SK-N-SH treated with all-trans-retinoic acid at 6 μM for 48 hours (cell line): ENCODE results near the gene POLG.

ENCODE experiments used
- ATAC-seq: fragments of 200-7000 bp; cut with Tn5 transposase; 3 replicates; pipeline ENCODE4 v1.9.1; 2020; ENCODE audit warnings: mild to moderate bottlenecking, moderate library complexity
- ARNTL ChIP-seq: fragments of 450-650 bp; formaldehyde crosslinking; IDR thresholded peaks from 2 replicates; pipeline ENCODE4 v1.5.0; 2020; ENCODE audit warnings: low read depth, mild to moderate bottlenecking, moderate library complexity, borderline replicate concordance
- BACH2 ChIP-seq: fragments of 250-450 bp; sonication (Bioruptor Pico); IDR thresholded peaks from 2 replicates; pipeline ENCODE4 v1.9.0; 2021; ENCODE audit warnings: mild to moderate bottlenecking, borderline replicate concordance
- ESRRG ChIP-seq: fragments of 250-450 bp; sonication (Bioruptor Pico); IDR thresholded peaks from 2 replicates; pipeline ENCODE4 v1.6.1; 2021; ENCODE audit warnings: mild to moderate bottlenecking
- GLIS3 ChIP-seq: fragments of 250-450 bp; sonication (Bioruptor Pico); IDR thresholded peaks from 2 replicates; pipeline ENCODE4 v1.5.0; 2020; ENCODE audit warnings: mild to moderate bottlenecking, moderate library complexity
- ISL1 ChIP-seq: fragments of 250-450 bp; sonication (Bioruptor Pico); IDR thresholded peaks from 2 replicates; pipeline ENCODE4 v2.1.2; 2022; ENCODE audit warnings: mild to moderate bottlenecking, moderate library complexity
- PPARA ChIP-seq: fragments of 250-450 bp; sonication (Bioruptor Pico); IDR thresholded peaks from 2 replicates; pipeline ENCODE4 v1.5.0; 2020; ENCODE audit warnings: mild to moderate bottlenecking, borderline replicate concordance
- RARB ChIP-seq: fragments of 250-450 bp; sonication (Bioruptor Pico); IDR thresholded peaks from 2 replicates; pipeline ENCODE4 v1.8.0; 2021; ENCODE audit warnings: mild to moderate bottlenecking, moderate library complexity
- TCF4 ChIP-seq: fragments of 250-450 bp; sonication (Bioruptor Pico); IDR thresholded peaks from 2 replicates; pipeline ENCODE4 v1.8.0; 2021; ENCODE audit warnings: mild to moderate bottlenecking, moderate library complexity, borderline replicate concordance
- TOX ChIP-seq: fragments of 250-450 bp; sonication (Bioruptor Pico); IDR thresholded peaks from 2 replicates; pipeline ENCODE4 v1.8.0; 2021; ENCODE audit warnings: mild to moderate bottlenecking, moderate library complexity, borderline replicate concordance
- ZC3H10 ChIP-seq: fragments of 250-450 bp; sonication (Bioruptor Pico); IDR thresholded peaks from 2 replicates; pipeline ENCODE4 v1.5.1; 2021; ENCODE audit warnings: mild to moderate bottlenecking, moderate library complexity
- ZFP30 ChIP-seq: fragments of 450-650 bp; formaldehyde crosslinking; IDR thresholded peaks from 2 replicates; pipeline ENCODE4 v1.5.0; 2022; ENCODE audit warnings: mild to moderate bottlenecking, moderate library complexity
- ZNF565 ChIP-seq: fragments of 450-650 bp; formaldehyde crosslinking; conservative IDR thresholded peaks from 2 replicates; pipeline ENCODE4 v1.5.0; 2020; ENCODE audit warnings: low read depth, mild to moderate bottlenecking, moderate library complexity
- ZNF8 ChIP-seq: fragments of 450-650 bp; formaldehyde crosslinking; IDR thresholded peaks from 2 replicates; pipeline ENCODE4 v1.5.0; 2020; ENCODE audit warnings: mild to moderate bottlenecking, moderate library complexity
- TF ChIP-seq, protein P1 (sequence below): fragments of 250-450 bp; sonication (Bioruptor Pico); IDR thresholded peaks from 2 replicates; pipeline ENCODE4 v1.5.0; 2020; ENCODE audit warnings: mild to moderate bottlenecking, moderate library complexity
- TF ChIP-seq, protein P2 (sequence below): fragments of 250-450 bp; sonication (Bioruptor Pico); IDR thresholded peaks from 2 replicates; pipeline ENCODE4 v1.5.1; 2021; ENCODE audit warnings: mild to moderate bottlenecking, moderate library complexity
- TF ChIP-seq, protein P3 (sequence below): fragments of 250-450 bp; sonication (Bioruptor Pico); IDR thresholded peaks from 2 replicates; pipeline ENCODE4 v1.5.1; 2020; ENCODE audit warnings: low read depth, mild to moderate bottlenecking, moderate library complexity
- TF ChIP-seq, protein P4 (sequence below): fragments of 250-450 bp; sonication (Bioruptor Pico); IDR thresholded peaks from 2 replicates; pipeline ENCODE4 v1.8.0; 2021; ENCODE audit warnings: low read depth, mild to moderate bottlenecking, moderate library complexity, borderline replicate concordance

The POLG gene

DNA sequence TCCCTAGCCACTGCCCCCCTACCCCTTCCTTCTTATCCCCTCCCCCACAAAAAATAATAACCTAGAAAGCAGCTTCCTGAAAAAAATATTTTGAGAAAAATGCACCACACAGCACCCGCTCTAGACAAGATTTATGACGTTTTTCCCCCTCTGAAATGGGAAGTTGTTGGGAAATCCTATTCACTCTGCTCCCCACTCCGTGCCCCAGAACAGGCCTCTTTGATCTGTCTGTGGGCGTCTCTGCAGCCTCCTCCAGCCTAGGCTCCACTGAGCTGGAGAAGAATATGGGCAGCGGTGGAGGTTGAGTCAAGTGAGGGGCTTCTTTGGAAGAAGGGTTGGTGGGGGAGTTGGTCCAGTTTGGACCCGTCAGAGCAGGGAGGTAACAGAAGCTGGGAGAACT, 28.5 kb upstream of the POLG start:
- no peak for ATAC-seq
- TF ChIP-seq, protein P1, sequence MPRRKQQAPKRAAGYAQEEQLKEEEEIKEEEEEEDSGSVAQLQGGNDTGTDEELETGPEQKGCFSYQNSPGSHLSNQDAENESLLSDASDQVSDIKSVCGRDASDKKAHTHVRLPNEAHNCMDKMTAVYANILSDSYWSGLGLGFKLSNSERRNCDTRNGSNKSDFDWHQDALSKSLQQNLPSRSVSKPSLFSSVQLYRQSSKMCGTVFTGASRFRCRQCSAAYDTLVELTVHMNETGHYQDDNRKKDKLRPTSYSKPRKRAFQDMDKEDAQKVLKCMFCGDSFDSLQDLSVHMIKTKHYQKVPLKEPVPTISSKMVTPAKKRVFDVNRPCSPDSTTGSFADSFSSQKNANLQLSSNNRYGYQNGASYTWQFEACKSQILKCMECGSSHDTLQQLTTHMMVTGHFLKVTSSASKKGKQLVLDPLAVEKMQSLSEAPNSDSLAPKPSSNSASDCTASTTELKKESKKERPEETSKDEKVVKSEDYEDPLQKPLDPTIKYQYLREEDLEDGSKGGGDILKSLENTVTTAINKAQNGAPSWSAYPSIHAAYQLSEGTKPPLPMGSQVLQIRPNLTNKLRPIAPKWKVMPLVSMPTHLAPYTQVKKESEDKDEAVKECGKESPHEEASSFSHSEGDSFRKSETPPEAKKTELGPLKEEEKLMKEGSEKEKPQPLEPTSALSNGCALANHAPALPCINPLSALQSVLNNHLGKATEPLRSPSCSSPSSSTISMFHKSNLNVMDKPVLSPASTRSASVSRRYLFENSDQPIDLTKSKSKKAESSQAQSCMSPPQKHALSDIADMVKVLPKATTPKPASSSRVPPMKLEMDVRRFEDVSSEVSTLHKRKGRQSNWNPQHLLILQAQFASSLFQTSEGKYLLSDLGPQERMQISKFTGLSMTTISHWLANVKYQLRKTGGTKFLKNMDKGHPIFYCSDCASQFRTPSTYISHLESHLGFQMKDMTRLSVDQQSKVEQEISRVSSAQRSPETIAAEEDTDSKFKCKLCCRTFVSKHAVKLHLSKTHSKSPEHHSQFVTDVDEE: no peak
- TF ChIP-seq BACH2 (CRISPR knock-in tag) (no peak), PPARA (CRISPR knock-in tag) (no peak), RARB (CRISPR knock-in tag) (no peak)
- TF ChIP-seq, protein P2, sequence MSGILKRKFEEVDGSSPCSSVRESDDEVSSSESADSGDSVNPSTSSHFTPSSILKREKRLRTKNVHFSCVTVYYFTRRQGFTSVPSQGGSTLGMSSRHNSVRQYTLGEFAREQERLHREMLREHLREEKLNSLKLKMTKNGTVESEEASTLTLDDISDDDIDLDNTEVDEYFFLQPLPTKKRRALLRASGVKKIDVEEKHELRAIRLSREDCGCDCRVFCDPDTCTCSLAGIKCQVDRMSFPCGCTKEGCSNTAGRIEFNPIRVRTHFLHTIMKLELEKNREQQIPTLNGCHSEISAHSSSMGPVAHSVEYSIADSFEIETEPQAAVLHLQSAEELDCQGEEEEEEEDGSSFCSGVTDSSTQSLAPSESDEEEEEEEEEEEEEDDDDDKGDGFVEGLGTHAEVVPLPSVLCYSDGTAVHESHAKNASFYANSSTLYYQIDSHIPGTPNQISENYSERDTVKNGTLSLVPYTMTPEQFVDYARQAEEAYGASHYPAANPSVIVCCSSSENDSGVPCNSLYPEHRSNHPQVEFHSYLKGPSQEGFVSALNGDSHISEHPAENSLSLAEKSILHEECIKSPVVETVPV: no peak

DNA sequence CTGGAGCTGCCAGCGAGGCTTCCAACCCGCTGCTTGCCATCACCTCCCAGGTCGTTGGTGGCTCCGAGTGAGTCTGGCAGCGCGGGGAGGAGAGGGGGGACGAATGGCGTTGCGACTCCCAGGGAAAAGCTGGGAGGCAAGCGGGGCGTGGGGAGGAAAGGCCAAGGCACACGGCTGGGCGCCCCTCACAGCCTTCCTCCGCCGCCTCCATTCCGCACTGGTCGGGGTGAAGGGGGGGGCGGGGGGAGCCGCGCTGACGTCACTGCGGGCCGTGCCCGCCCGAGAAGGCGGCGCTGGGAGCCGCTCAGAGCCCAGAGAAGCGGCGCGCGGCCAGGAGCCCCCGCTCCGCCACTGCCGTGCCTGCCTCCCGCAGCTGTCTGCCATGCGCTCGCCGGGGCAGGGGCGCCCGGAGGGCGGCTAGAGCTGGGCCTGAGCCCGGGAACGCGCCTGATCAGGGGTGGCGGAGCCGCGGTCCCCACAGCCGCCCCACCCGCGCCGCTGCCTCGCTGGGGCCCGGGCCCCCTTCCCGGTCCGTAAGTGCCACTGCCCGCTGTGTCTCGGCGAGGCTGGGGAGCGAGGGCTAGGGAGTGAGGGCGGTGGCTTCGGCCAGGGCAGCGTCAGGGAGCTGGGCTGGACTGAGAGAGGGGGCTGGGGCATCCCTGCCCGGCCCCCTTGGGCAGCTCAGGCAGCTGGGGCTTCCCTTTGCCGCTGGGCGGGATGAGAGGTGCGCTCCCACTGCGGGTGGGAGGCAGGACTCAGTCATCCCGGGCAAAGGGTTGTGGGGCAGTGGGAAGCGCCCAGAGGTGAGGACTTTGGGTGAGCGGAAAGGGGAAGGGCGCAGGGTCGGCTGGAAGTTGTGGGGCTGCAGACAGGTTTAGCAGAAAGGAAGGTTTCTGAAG, 27.8 kb upstream of the POLG start:
- ATAC-seq: peak; percentile 16
- TF ChIP-seq, protein P3, sequence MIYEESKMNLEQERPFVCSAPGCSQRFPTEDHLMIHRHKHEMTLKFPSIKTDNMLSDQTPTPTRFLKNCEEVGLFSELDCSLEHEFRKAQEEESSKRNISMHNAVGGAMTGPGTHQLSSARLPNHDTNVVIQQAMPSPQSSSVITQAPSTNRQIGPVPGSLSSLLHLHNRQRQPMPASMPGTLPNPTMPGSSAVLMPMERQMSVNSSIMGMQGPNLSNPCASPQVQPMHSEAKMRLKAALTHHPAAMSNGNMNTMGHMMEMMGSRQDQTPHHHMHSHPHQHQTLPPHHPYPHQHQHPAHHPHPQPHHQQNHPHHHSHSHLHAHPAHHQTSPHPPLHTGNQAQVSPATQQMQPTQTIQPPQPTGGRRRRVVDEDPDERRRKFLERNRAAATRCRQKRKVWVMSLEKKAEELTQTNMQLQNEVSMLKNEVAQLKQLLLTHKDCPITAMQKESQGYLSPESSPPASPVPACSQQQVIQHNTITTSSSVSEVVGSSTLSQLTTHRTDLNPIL: no peak
- TF ChIP-seq ZC3H10 (CRISPR knock-in tag): no peak
- TF ChIP-seq TCF4 (CRISPR knock-in tag): no peak
- no peak for TF ChIP-seq ZFP30
- TF ChIP-seq TOX (CRISPR knock-in tag): no peak
- TF ChIP-seq GLIS3 (CRISPR knock-in tag): no peak
- TF ChIP-seq ESRRG (CRISPR knock-in tag): no peak
- no peak for TF ChIP-seq BACH2 (CRISPR knock-in tag)
- TF ChIP-seq, protein P2: no peak
- TF ChIP-seq ZNF565: no peak
- TF ChIP-seq, protein P1: no peak
- no peak for TF ChIP-seq ISL1 (CRISPR knock-in tag)
- TF ChIP-seq PPARA (CRISPR knock-in tag): no peak
- TF ChIP-seq ARNTL (CRISPR knock-in tag): no peak
- TF ChIP-seq, protein P4, sequence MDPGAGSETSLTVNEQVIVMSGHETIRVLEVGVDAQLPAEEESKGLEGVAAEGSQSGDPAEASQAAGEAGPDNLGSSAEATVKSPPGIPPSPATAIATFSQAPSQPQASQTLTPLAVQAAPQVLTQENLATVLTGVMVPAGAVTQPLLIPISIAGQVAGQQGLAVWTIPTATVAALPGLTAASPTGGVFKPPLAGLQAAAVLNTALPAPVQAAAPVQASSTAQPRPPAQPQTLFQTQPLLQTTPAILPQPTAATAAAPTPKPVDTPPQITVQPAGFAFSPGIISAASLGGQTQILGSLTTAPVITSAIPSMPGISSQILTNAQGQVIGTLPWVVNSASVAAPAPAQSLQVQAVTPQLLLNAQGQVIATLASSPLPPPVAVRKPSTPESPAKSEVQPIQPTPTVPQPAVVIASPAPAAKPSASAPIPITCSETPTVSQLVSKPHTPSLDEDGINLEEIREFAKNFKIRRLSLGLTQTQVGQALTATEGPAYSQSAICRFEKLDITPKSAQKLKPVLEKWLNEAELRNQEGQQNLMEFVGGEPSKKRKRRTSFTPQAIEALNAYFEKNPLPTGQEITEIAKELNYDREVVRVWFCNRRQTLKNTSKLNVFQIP (CRISPR knock-in tag): no peak
- no peak for TF ChIP-seq ZNF8 (CRISPR knock-in tag)
